GM23338 (cell line): ENCODE data around the gene PLPPR5. TPM values are rescaled to one million over a fixed set of nuclear protein-coding genes. Genes with fewer than 3 reads are reported as not detected.

ENCODE experiments used
- ATAC-seq: fragments of 200-7000 bp; cut with Tn5 transposase; 3 replicates; pipeline ENCODE4 v1.9.1; 2020
- DNase-seq: peaks from one replicate; pipeline ENCODE4 v3.0.0-alpha.2; 2015; ENCODE audit warnings: low spot score
- H2AFZ ChIP-seq: fragments of 200-600 bp; sonication (generic); 2 replicates; pipeline ENCODE4 v1.8.0; 2016; ENCODE audit warnings: antibody characterized with exemption, mild to moderate bottlenecking, moderate library complexity
- H3F3A ChIP-seq: fragments of 200-600 bp; sonication (generic); replicated peaks from 2 replicates; pipeline ENCODE4 v1.8.0; 2017; ENCODE audit warnings: antibody characterized with exemption, mixed run types, low read depth
- H3K27ac ChIP-seq: fragments of 200-600 bp; sonication (generic); 2 replicates; pipeline ENCODE4 v1.6.1; 2016; ENCODE audit warnings: low read depth
- H3K27me3 ChIP-seq: fragments of 200-600 bp; sonication (generic); 2 replicates; pipeline ENCODE4 v1.8.0; 2016; ENCODE audit warnings: mild to moderate bottlenecking, mixed run types, moderate library complexity; ENCODE audit not compliant: insufficient read depth
- H3K36me3 ChIP-seq: fragments of 200-600 bp; sonication (generic); 2 replicates; pipeline ENCODE4 v1.8.0; 2016; ENCODE audit warnings: mild to moderate bottlenecking; ENCODE audit not compliant: insufficient read depth
- H3K4me1 ChIP-seq: fragments of 200-600 bp; sonication (generic); 2 replicates; pipeline ENCODE4 v1.8.0; 2016; ENCODE audit warnings: mild to moderate bottlenecking, moderate library complexity; ENCODE audit not compliant: insufficient read depth
- H3K4me2 ChIP-seq: fragments of 200-600 bp; sonication (generic); 2 replicates; pipeline ENCODE4 v1.7.1; 2017; ENCODE audit warnings: mixed run types
- H3K4me3 ChIP-seq: fragments of 200-600 bp; sonication (generic); 2 replicates; pipeline ENCODE4 v1.6.1; 2016; ENCODE audit warnings: mixed run types
- H3K79me2 ChIP-seq: fragments of 200-600 bp; sonication (generic); replicated peaks from 2 replicates; pipeline ENCODE4 v1.8.0; 2017; ENCODE audit warnings: mild to moderate bottlenecking; ENCODE audit not compliant: insufficient read depth
- H3K9me2 ChIP-seq: fragments of 200-600 bp; sonication (generic); 2 replicates; pipeline ENCODE4 v1.8.0; 2017; ENCODE audit not compliant: insufficient read depth
- H4K20me1 ChIP-seq: fragments of 200-600 bp; sonication (generic); replicated peaks from 2 replicates; pipeline ENCODE4 v1.8.0; 2017; ENCODE audit warnings: mild to moderate bottlenecking; ENCODE audit not compliant: insufficient read depth
- H3K27ac Mint-ChIP-seq: 2 replicates; pipeline ENCODE4 v1.8.0; 2020; ENCODE audit warnings: inconsistent platforms, mild to moderate bottlenecking, moderate library complexity, mixed read lengths
- H3K27me3 Mint-ChIP-seq: 3 replicates; pipeline ENCODE4 v1.8.0; 2022; ENCODE audit warnings: low read depth, mild to moderate bottlenecking, moderate library complexity, mixed read lengths, inconsistent platforms; ENCODE audit not compliant: insufficient read depth, poor library complexity
- H3K36me3 Mint-ChIP-seq: 3 replicates; pipeline ENCODE4 v1.8.0; 2021; ENCODE audit warnings: low read depth, mild to moderate bottlenecking, inconsistent platforms, moderate library complexity, mixed read lengths
- H3K4me1 Mint-ChIP-seq: 3 replicates; pipeline ENCODE4 v1.8.0; 2020; ENCODE audit warnings: mild to moderate bottlenecking, inconsistent platforms, mixed read lengths
- H3K4me3 Mint-ChIP-seq: 3 replicates; pipeline ENCODE4 v1.8.0; 2021; ENCODE audit warnings: moderate library complexity, mild to moderate bottlenecking, inconsistent platforms, mixed read lengths
- H3K9me3 Mint-ChIP-seq: 3 replicates; pipeline ENCODE4 v1.8.0; 2020; ENCODE audit warnings: moderate library complexity, mild to moderate bottlenecking, inconsistent platforms, mixed read lengths
- CREB1 ChIP-seq: fragments of 250-450 bp; sonication (Bioruptor Pico); IDR thresholded peaks from 2 replicates; pipeline ENCODE4 v1.5.0; 2020; ENCODE audit warnings: low read depth, mild to moderate bottlenecking, moderate library complexity
- EZH2 ChIP-seq: fragments of 200-600 bp; sonication (generic); IDR thresholded peaks from one replicate; pipeline ENCODE4 v1.8.0; 2017; ENCODE audit warnings: antibody characterized with exemption, mild to moderate bottlenecking, low read depth; ENCODE audit not compliant: unreplicated experiment
- EZH2phosphoT487 ChIP-seq: fragments of 200-600 bp; sonication (generic); IDR thresholded peaks from one replicate; pipeline ENCODE4 v1.8.1; 2018; ENCODE audit warnings: antibody characterized with exemption; ENCODE audit not compliant: unreplicated experiment
- JUNB ChIP-seq: IDR thresholded peaks from one replicate; pipeline ENCODE4 v1.6.1; 2016; ENCODE audit warnings: antibody characterized with exemption; ENCODE audit not compliant: unreplicated experiment
- NANOG ChIP-seq: IDR thresholded peaks from 2 replicates; pipeline ENCODE4 v1.6.1; 2016; ENCODE audit warnings: antibody characterized with exemption, borderline replicate concordance
- POLR2AphosphoS5 ChIP-seq: IDR thresholded peaks from 2 replicates; pipeline ENCODE4 v1.6.1; 2016; ENCODE audit warnings: antibody characterized with exemption, low read depth
- STAT1 ChIP-seq: IDR thresholded peaks from one replicate; pipeline ENCODE4 v1.6.1; 2016; ENCODE audit warnings: antibody characterized with exemption; ENCODE audit not compliant: unreplicated experiment
- ZNF114 ChIP-seq: fragments of 250-450 bp; sonication (Bioruptor Pico); IDR thresholded peaks from 2 replicates; pipeline ENCODE4 v1.5.0; 2020; ENCODE audit warnings: mild to moderate bottlenecking, moderate library complexity
- ZNF331 ChIP-seq: fragments of 250-450 bp; sonication (Bioruptor Pico); IDR thresholded peaks from 2 replicates; pipeline ENCODE4 v1.5.0; 2020; ENCODE audit warnings: low read depth, mild to moderate bottlenecking, moderate library complexity
- polyA plus RNA-seq: library from polyadenylated mRNA; unstranded; fragments of >200 nt; fragmentation: Nextera tagmentation; extraction: Ambion mirVana; gene quantifications from 2 replicates; pipeline ENCODE4 v1.2.1, GENCODE V29; 2016
- total RNA-seq: library from RNA; depleted of rRNA; stranded (reverse); fragments of >200 nt; shearing (Covaris generic); gene quantifications from 2 replicates; pipeline ENCODE4 v1.2.3, GENCODE V29; 2014
- TF ChIP-seq, protein P1 (sequence below): IDR thresholded peaks from one replicate; pipeline ENCODE4 v1.6.1; 2018; ENCODE audit warnings: antibody characterized with exemption; ENCODE audit not compliant: unreplicated experiment
- TF ChIP-seq, protein P2 (sequence below), 2 experiments: fragments of 200-600 bp in 1 of 2; sonication (generic) in 1 of 2; conservative IDR thresholded peaks; 2 replicates each; pipeline versions ENCODE4 v1.5.1 to v1.6.1; 2016 to 2017; ENCODE audit warnings: antibody characterized with exemption in 2 of 2, low read depth in 2 of 2, mild to moderate bottlenecking in 2 of 2, moderate library complexity in 1 of 2

Gene PLPPR5
- total and polyA plus RNA-seq, 2 experiments from 2014 or later, result 3.2 to 4.2 TPM

DNA sequence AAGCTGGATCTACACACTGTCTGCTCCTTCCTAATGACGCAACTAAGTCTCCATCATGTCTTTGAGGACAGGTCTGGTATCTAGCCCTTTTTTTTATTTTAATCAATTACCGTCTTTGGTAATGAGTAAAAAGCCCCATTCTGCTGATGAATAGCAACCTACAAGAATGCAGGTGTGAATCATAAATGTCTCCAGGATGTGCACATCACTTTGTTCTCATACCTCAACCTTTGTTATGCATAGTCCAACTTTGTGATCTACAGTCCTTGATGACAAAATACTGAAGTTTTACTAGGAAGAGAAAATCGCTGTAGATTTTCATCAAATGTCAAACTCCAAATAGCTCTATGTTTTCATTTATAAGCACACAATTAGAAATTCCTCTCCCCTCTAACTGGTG is 39.3 kb downstream of the PLPPR5 start (continued):
- TF ChIP-seq EZH2 (no peak), EZH2phosphoT487 (no peak), JUNB (no peak)

DNA sequence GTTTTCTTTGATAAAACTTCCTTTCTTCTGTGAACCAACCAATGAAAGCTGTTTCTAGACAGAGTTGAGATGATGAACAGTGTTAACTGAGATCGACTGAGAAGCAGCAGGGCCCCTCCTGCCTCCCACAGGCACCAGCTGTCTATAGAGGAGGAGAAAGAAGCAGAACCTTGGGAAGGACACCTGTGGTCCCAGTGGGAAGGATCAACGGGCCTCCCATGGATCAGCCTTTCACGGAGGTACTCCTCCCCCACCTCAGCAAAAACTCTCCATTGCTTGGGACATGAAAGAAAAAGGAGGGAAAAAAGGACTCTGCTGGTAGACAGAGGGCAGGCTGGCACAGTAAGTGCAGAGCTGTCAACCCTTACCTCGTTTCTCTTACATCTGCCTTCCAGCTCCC is 40.5 kb downstream of the PLPPR5 start:
- Mint-ChIP-seq H3K36me3 (no peaks in the 10 kb centered on the region), H3K4me3 (no peak overlapping the region)
- H3K9me2 ChIP-seq, result 0 out of 2 replicates have a peak, but pooled peaks cover 7% of the 10 kb centered on the region

DNA sequence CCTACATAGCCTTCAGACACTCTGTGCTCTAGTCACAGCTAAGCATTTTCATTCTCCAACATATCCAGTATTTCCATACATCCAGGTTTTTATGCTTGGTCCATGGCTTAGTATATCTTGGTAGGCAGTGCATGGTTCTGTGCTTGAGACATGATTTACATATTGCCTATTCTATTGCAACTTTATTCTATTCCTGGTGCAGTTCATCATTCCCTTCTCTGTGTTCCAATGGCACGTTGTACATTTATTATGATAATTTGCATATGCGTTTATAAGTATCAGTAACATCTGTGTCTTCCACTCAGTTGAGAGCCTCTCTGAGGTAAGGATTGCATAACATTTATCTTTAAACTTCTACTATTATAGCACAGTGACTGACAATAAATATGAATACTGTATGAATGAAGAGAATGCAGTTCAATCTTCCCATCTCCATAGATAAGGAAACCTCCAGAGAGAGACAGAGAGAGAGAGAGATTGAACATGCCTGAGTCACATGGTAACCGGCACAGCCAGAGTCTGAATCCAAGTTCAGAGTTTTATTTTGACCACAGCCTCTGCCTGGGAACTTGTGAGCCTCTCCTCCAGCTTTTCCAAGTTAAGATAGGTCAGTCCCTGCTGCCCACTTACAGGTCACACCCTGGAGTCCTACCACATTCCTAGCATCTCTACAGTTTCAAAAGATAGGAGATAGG is 41.5 kb downstream of the PLPPR5 start:
- ATAC-seq, result no peak
- Histone ChIP-seq H3F3A (no peaks in the 10 kb centered on the region), H4K20me1 (no peaks in the 10 kb centered on the region), H3K4me2 (no peak overlapping the region), H3K9me2 (0 out of 2 replicates have a peak, but pooled peaks cover 7% of the 10 kb centered on the region), H3K4me1 (peaks cover 27% of the 10 kb centered on the region), H3K36me3 (no peaks in the 10 kb centered on the region), H3K27me3 (no peaks in the 10 kb centered on the region), H3K27ac (no peak overlapping the region), H2AFZ (no peak overlapping the region), H3K79me2 (no peaks in the 10 kb centered on the region), H3K4me3 (no peak overlapping the region)
- DNase-seq, result no peak
- H3K36me3 Mint-ChIP-seq, result no peaks in the 10 kb centered on the region
- peaks cover 3% of the 10 kb centered on the region for H3K27me3 Mint-ChIP-seq
- no peak overlapping the region for H3K4me3 Mint-ChIP-seq
- no peak overlapping the region for H3K27ac Mint-ChIP-seq
- H3K9me3 Mint-ChIP-seq, result no peaks in the 10 kb centered on the region
- H3K4me1 Mint-ChIP-seq, result peaks cover 32% of the 10 kb centered on the region
- TF ChIP-seq ZNF331 (CRISPR knock-in tag) (no peak), EZH2 (no peak), CREB1 (CRISPR knock-in tag) (no peak), POLR2AphosphoS5 (no peak), EZH2phosphoT487 (no peak), NANOG (no peak), JUNB (no peak), ZNF114 (no peak)
- TF ChIP-seq, protein P1, sequence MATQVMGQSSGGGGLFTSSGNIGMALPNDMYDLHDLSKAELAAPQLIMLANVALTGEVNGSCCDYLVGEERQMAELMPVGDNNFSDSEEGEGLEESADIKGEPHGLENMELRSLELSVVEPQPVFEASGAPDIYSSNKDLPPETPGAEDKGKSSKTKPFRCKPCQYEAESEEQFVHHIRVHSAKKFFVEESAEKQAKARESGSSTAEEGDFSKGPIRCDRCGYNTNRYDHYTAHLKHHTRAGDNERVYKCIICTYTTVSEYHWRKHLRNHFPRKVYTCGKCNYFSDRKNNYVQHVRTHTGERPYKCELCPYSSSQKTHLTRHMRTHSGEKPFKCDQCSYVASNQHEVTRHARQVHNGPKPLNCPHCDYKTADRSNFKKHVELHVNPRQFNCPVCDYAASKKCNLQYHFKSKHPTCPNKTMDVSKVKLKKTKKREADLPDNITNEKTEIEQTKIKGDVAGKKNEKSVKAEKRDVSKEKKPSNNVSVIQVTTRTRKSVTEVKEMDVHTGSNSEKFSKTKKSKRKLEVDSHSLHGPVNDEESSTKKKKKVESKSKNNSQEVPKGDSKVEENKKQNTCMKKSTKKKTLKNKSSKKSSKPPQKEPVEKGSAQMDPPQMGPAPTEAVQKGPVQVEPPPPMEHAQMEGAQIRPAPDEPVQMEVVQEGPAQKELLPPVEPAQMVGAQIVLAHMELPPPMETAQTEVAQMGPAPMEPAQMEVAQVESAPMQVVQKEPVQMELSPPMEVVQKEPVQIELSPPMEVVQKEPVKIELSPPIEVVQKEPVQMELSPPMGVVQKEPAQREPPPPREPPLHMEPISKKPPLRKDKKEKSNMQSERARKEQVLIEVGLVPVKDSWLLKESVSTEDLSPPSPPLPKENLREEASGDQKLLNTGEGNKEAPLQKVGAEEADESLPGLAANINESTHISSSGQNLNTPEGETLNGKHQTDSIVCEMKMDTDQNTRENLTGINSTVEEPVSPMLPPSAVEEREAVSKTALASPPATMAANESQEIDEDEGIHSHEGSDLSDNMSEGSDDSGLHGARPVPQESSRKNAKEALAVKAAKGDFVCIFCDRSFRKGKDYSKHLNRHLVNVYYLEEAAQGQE, result no peak
- TF ChIP-seq, protein P2, sequence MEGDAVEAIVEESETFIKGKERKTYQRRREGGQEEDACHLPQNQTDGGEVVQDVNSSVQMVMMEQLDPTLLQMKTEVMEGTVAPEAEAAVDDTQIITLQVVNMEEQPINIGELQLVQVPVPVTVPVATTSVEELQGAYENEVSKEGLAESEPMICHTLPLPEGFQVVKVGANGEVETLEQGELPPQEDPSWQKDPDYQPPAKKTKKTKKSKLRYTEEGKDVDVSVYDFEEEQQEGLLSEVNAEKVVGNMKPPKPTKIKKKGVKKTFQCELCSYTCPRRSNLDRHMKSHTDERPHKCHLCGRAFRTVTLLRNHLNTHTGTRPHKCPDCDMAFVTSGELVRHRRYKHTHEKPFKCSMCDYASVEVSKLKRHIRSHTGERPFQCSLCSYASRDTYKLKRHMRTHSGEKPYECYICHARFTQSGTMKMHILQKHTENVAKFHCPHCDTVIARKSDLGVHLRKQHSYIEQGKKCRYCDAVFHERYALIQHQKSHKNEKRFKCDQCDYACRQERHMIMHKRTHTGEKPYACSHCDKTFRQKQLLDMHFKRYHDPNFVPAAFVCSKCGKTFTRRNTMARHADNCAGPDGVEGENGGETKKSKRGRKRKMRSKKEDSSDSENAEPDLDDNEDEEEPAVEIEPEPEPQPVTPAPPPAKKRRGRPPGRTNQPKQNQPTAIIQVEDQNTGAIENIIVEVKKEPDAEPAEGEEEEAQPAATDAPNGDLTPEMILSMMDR (conservative IDR thresholded peaks at IDR 0.05; ENCODE audit: low read depth in 2 of 2), result no peak

More for the DNA sequence above, 40.5 kb downstream of the PLPPR5 start:
- H3K9me3 Mint-ChIP-seq, result no peaks in the 10 kb centered on the region
- H3K27me3 ChIP-seq, result no peaks in the 10 kb centered on the region
- no peaks in the 10 kb centered on the region for H4K20me1 ChIP-seq
- H3K4me3 ChIP-seq, result no peak overlapping the region
- no peak overlapping the region for H2AFZ ChIP-seq
- H3K27me3 Mint-ChIP-seq, result peaks cover 2% of the 10 kb centered on the region
- no peak for DNase-seq
- peak overlapping the region; percentile 43; the same call in 1 of the 2 replicates for H3K4me2 ChIP-seq
- H3K27ac ChIP-seq, result no peak overlapping the region
- TF ChIP-seq EZH2phosphoT487 (no peak), STAT1 (no peak), JUNB (no peak), POLR2AphosphoS5 (no peak), NANOG (no peak)
- TF ChIP-seq, protein P2 (conservative IDR thresholded peaks at IDR 0.05; ENCODE audit: low read depth in 2 of 2), result 0 out of 4 replicates have a peak, but pooled peaks of 1 of the 2 experiments have one; percentile 1
- H3K27ac Mint-ChIP-seq, result no peak overlapping the region
- no peaks in the 10 kb centered on the region for H3K36me3 ChIP-seq
- peaks cover 28% of the 10 kb centered on the region for H3K4me1 ChIP-seq
- peaks cover 34% of the 10 kb centered on the region for H3K4me1 Mint-ChIP-seq
- ATAC-seq, result peak; percentile 62
- no peaks in the 10 kb centered on the region for H3F3A ChIP-seq
- H3K79me2 ChIP-seq, result no peaks in the 10 kb centered on the region
